CD4-positive, alpha-beta T cell treated with Interleukin-17A for 4 hours (primary cell): ENCODE measurements around the gene ANKRD13B.

Experiments
- DNase-seq: peaks from one replicate; pipeline ENCODE4 v3.0.0-alpha.2; 2020; ENCODE audit warnings: mixed read lengths

The ANKRD13B gene

GRCh38 chr17:29618272-29619065 lies 25.5 kb downstream of the ANKRD13B start:
- no peak for DNase-seq

DNA sequence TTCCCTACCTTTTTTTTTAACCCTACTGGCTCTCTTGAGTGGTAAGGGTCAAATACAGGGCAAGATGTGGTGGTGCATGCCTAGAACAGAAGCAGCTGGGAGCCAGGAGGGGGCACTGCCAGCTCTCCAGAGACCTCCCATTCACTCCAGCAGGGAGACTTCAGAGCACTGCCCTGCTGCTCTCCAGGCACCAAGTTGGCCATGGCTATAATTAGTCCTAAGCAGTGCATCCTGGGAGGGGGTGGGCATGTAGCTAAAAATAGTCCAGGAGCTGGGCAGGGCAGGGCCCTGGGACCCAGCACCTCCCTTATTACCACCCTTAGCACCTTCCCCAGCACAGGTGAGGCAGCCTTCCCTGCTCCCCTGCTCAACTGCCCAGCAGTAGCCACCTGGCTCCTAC lies 26.3 kb downstream of the ANKRD13B start:
- no peak for DNase-seq

DNA sequence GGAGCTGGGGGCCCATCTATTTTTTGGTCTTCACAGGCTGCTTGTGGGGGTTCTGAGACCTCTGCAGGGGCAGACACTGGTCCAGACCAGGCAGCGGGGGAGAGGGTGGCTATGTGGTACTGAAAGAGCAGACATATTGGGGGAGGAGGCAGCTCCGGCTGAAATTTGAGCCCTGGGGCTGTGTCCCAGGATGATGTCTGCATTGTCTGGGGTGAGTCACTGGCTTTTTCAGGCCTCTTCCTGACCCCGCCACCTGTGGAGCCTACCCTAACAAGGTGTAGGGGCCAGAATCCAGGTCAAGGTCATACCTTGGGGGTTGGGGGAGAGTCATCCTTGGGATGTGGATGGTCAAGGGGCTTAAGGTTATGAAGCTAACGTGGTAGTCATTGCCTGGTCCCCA lies 27.3 kb downstream of the ANKRD13B start:
- DNase-seq = no peak

DNA sequence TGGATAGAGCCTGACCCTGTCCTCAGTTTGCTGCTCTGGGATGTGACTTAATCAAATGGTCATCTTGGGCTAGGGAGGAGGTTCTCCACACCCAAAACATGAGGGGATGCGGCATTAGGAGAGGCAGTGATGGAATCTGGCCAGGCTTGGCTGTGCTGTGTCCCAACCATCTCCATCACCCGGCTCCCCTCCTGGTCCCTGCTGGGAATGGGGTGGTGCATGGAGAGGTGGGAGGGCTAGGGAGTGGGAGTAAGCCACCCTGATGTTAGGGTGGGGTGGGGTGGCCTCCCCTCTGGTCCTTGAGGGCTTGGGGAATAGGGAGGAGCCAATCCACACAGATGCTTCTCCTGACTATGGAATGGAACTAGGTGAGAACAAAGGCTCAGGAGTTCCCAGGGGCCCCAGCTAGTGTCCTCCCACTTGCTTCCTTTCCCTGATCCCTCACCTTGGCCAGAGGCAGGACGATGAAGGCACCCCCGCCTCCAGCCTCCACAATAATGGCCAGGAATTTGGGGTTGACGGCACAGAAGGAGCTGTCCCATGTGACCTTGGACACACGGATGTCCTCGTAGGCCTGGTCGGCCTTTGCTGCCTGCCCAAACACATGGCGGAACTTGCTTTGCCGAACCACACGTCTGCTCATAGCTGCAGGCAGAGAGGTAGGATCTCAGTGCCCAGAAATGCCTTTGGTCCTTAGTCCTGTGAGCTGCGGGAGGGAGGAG lies 28.0 kb downstream of the ANKRD13B start:
- no peak for DNase-seq

DNA sequence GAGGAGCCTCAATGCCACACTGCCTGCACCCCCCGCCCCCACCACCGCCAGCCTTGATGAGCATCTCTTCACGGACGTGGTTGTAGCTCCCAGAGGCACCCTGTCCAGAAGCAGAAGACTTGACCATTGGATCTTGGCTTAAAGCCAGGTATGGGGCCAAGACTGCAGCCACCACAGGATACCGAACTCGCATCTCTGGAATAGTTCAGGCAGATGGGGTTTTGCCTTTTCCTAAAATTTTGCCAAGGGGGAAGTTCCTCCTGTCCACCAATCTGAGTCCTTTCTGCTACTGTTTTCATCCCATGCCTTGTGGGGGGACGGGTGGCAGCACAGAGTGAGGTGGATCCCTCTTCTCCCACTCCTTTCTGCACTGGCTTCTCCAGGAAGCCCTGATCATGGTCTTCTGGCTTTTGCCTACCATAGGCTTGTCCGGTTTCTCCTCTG lies 28.8 kb downstream of the ANKRD13B start:
- no peak for DNase-seq

GRCh38 chr17:29622337-29623282 lies 29.7 kb downstream of the ANKRD13B start, which contains the start of gene CORO6:
Gene CORO6, minus strand, starts transcription at chr17:29622912. Its CDS starts 1,491 bp downstream, at chr17:29621421.
- peak; percentile 77 for DNase-seq

DNA sequence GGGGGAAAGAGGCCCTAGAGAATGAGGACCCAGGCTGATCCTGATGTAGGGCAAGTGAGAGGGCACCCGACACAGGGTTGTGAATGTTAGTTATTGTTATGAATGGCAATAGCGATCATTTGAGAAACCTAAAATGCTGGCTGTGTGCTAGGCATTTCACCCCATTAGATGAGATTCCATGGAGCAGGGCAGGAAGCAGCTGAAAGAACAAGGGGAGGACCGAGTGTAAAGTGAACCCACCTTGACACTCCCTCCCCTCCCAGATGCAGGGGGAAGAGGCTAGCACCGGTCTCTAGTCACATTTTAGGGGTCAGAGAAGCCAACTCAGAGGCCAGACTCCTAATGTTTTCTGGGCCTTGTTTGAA lies 30.3 kb downstream of the ANKRD13B start:
- DNase-seq = no peak

DNA sequence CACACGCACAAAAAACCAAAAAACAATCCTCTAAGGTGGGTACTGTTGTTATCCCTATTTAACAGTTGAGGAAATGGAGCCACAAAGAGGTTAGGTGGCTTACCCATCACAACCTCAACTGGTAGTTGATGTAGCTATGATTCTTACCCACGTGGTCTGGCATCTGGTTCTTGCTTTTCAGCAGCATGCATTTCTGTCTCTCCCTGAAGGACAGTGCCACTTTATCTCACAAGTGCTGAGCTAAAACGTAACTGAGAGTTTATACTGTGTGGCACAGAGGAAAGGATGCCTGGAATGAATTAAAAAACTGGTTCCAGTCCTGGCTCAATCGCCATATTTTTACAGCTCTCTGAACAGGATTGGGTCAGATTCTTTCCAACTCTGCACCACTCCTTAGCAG lies 31.7 kb downstream of the ANKRD13B start:
- no peak for DNase-seq

DNA sequence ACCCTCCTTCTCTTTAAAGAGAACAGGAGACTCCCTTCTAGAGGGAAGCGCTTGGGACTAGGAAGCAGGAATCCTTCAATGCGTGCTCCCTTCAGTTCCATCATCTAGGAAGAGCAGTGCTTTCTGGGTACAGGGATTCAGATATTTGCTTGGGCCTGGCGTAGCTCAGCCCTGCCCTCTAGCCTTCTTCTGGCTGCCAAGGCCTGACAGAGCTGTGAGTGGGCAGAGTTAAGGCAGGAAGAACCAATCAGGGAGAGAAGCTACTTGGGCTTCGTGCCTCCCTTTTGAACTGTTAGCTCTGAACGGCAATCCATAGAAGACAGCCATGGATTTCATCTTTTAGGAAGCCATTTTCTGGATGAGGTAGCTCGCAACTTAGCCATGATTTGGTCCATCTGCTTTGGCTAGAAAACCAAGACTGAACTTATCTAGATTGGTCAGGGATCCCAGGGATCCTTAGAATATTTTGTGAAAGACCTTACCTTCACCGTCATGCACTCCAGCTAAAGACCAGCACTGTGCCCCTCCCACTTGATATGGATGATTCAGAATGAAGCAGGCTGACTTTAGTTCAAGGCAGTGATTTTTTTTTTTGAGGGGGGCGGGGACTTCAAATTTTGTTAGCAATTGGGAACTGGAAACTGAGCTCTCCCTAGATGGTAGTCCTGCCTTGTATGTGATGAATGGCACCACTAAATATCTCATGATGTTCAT lies 32.3 kb downstream of the ANKRD13B start:
- DNase-seq = peak; percentile 25

DNA sequence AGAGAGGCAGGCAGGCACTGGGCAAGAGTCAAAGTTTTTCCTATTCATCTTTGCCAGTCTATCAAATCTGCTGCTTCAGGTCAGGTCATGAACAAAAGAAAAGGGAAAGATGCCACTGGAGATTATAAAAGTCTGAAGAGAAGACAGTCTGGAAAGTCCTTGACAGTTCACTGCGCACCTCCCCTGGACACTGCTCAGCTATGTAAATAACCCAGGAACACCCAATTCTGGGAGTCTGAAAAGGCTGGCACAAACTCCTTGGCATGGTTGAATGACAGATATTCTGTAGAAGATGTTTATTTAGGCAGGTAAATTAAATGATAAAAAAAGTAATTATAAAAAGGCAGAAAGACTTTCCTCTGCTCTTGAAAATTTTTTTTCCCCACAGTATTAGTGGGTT lies 35.0 kb downstream of the ANKRD13B start:
- no peak for DNase-seq

GRCh38 chr17:29628644-29629043 lies 35.7 kb downstream of the ANKRD13B start:
- DNase-seq = no peak

- DNase-seq = no peak
These were observed 36.9 kb downstream of the ANKRD13B start for GRCh38 chr17:29629839-29630238.

- no peak for DNase-seq
These were observed 37.8 kb downstream of the ANKRD13B start for GRCh38 chr17:29630630-29631193.

DNA sequence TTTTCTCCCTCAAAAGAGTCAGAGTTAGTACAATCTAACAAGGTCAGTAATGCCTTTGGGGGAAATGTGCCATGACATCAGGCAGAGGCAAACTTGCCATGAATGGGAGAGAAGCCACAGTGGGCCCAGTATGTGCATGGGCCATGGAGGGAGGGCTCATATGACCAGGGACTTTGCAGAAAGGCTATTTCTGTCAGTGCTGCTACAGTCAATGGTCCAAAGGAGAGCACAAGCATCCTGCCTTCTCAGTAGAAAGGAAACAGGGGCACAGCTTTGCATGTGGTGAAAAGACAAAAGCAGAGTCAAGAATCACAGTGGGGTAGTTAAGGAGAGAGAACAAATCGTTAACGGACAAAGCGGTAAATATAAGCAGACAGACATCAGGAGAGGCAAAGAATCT lies 41.0 kb downstream of the ANKRD13B start:
- DNase-seq = no peak

DNA sequence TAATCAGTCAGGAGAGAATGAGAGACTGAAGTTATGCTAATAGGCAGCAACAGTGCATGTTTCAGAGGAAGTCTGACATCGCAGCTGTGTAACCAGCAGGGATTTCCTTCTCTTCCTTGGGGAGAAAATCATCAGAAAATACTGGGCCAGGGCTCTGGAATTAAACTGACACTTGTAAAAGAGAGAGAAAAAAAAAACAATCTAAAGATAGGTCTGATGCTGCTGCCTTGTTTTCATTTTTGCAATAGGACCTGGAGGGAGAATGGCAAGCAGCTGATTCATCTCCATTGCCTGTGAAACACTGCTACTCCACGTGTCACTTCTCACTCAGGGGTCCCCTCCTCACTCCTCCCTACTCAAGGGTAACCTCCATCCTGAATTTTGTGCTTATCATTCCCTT lies 47.5 kb downstream of the ANKRD13B start:
- no peak for DNase-seq

DNA sequence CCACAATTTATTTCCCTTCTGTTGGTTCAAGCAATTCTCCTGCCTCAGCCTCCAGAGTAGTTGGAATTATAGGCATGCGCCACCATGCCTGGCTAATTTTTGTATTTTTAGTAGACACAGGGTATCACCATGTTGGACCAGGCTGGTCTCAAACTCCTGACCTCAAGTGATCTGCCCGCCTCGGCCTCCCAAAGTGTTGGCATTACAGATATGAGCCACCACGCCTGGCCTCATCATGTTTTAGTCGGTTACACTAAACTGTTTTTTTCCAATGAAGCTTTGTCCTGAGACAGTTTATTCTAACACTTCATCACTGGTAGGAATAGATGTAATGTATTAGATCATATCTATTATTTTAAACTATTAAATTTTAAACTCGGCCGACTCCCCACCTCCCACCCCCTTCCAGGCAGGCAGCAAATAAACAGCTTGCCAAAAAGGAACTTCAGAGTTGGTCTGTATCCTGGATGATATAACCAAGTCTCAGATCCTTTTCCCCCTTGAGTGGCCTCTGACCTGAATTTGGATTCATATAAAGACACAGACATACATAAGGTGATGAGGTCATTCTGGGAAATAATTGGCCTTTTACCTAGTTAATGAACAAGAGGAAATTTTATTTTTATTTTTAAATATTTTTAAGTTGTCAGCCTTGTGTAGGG lies 48.2 kb downstream of the ANKRD13B start:
- no peak for DNase-seq

DNA sequence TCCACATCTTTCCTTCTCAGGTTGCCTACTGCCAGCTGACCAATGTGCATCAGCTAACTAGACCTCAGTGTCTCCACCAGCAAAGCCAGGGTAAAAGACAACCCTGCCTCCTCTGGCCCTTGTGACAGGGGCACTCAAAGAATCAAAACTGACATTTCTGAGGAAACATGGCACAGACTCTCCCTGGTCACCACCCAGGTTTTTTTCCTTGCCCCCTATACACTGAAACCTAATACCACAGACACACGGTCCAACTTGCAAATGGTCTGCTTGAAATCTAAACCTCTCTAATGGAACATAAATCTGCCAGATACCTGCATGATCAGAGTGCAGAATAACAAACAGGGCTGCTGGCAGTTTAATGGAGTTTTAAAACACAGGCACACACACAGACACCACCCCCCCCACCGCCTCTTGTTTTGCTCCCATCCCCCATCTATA lies 49.3 kb downstream of the ANKRD13B start:
- no peak for DNase-seq

DNA sequence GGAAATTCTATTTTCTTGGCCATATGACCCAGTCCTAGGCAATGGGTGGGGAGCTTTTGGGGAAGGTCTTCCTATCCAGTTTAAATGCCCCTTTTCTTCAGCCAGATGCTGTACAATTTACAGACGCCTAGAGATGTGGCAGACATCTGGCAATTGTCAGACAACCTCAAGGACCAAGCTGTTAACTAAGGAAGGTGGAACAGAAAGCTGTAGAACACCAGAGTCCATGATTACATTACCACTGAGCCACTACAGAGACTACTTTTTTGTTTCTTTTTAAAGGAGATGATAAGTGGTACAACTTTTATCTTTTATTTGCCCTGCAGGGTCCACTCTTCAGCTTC lies 50.9 kb downstream of the ANKRD13B start:
- no peak for DNase-seq

- no peak for DNase-seq
These were observed 52.7 kb downstream of the ANKRD13B start for GRCh38 chr17:29645515-29646051.

GRCh38 chr17:29648005-29648404 lies 55.1 kb downstream of the ANKRD13B start:
- DNase-seq = no peak

- DNase-seq = no peak
These were observed 56.4 kb downstream of the ANKRD13B start for GRCh38 chr17:29649359-29649758.
